OCI-LY1 (cell line): ENCODE results near the gene GIGYF2.

Experiments
- CTCF ChIP-seq: fragments of 200-600 bp; sonication (generic), shearing (Covaris generic); IDR thresholded peaks from 2 replicates; pipeline ENCODE4 v1.5.1; 2017; ENCODE audit warnings: mild to moderate bottlenecking, antibody characterized with exemption, low read length, moderate library complexity, mixed read lengths
- EZH2 ChIP-seq: fragments of 200-600 bp; sonication (generic), shearing (Covaris generic); IDR thresholded peaks from 2 replicates; pipeline ENCODE4 v1.8.0; 2017; ENCODE audit warnings: borderline replicate concordance, mixed run types, mild to moderate bottlenecking, antibody characterized with exemption, low read length, moderate library complexity, mixed read lengths

- TF ChIP-seq CTCF (no peak), EZH2 (no peak)
Observed at GRCh38 chr2:232749331-232749730, 52.2 kb downstream of the GIGYF2 start.
